Sigmoid colon (tissue), 7 donors: ENCODE measurements around the gene ATG10. TPM values are rescaled to one million over a fixed set of nuclear protein-coding genes. Genes with fewer than 3 reads are reported as not detected.

Experiments used
- DNase-seq: peaks from one replicate; pipeline ENCODE4 v3.0.0-alpha.2; 2019
- H3K27ac ChIP-seq, 4 donors: fragments of 200-600 bp; sonication (generic); one replicate each; pipeline ENCODE4 v1.5.1; 2016 to 2019; ENCODE audit warnings: mild to moderate bottlenecking in 1 of 4
- H3K27me3 ChIP-seq, 3 donors: fragments of 200-600 bp; sonication (generic); one replicate each; pipeline ENCODE4 v1.5.1; 2019; ENCODE audit warnings: mild to moderate bottlenecking in 1 of 3
- H3K36me3 ChIP-seq, 4 donors: fragments of 200-600 bp; sonication (generic); one replicate each; pipeline ENCODE4 v1.5.1; 2016 to 2019
- H3K4me1 ChIP-seq, 4 donors: fragments of 200-600 bp; sonication (generic); one replicate each; pipeline ENCODE4 v1.5.1; 2017 to 2019
- H3K4me3 ChIP-seq, 4 donors: fragments of 200-600 bp; sonication (generic); one replicate each; pipeline ENCODE4 v1.5.1; 2017 to 2019; ENCODE audit warnings: mild to moderate bottlenecking in 2 of 4, moderate library complexity in 1 of 4
- H3K9me3 ChIP-seq, 4 donors: fragments of 200-600 bp in 3 of 4; sonication (generic) in 3 of 4; one replicate each; pipeline versions ENCODE4 v1.5.1 to v1.6.1; 2013 to 2019
- CTCF ChIP-seq, 4 experiments: fragments of 450-650 bp in 3 of 4; fragments of 200-600 bp in 1 of 4; IDR thresholded peaks; one replicate each; pipeline ENCODE4 v1.5.1; 2016 to 2019; ENCODE audit warnings: antibody characterized with exemption in 4 of 4, mild to moderate bottlenecking in 3 of 4, moderate library complexity in 2 of 4
- EP300 ChIP-seq, 4 donors: sonication (generic); formaldehyde crosslinking; IDR thresholded peaks; one replicate each; pipeline ENCODE4 v1.6.1; 2017; ENCODE audit warnings: antibody characterized with exemption in 4 of 4
- POLR2A ChIP-seq, 2 donors: fragments of 450-650 bp; IDR thresholded peaks; one replicate each; pipeline ENCODE4 v1.6.1; 2016; ENCODE audit warnings: antibody characterized with exemption in 2 of 2, mild to moderate bottlenecking in 2 of 2, moderate library complexity in 2 of 2
- POLR2AphosphoS5 ChIP-seq, 4 donors: sonication (generic); formaldehyde crosslinking; IDR thresholded peaks; one replicate each; pipeline ENCODE4 v1.6.1; 2017; ENCODE audit warnings: antibody characterized with exemption in 4 of 4
- WGBS, 2 donors: extraction: QIAGEN DNeasy Blood & Tissue Kit; methylation state at CpG; one replicate each; pipeline ENCODE4 v1.1.7; 2013; 5-methylcytosine and 5-hydroxymethylcytosine counted together
- intact Hi-C: fragments of 100-400 bp; cut with DNase I; formaldehyde crosslinking; loops from one replicate; pipeline ENCODE4 v1.15.1; 2023
- polyA plus RNA-seq, 3 donors: library from polyadenylated mRNA; stranded (reverse); fragments of 200-250 nt; gene quantifications; one replicate each; pipeline ENCODE4 v1.2.3, GENCODE V29; 2013
- small RNA-seq, 3 donors: library from RNA; depleted of rRNA; stranded (forward); fragments of <200 nt; gene quantifications; one replicate each; pipeline ENCODE3, GENCODE V24; 2016
- total RNA-seq, 4 donors: library from RNA; depleted of rRNA; stranded (reverse); fragments of >200 nt; gene quantifications; one replicate each; pipeline ENCODE4 v1.1.0, GENCODE V29; 2016
- donor health status: healthy with polysubstance abuse.
- donor health status: Bipolar disorder and iron deficiency.
- donor health status: healthy.

Gene ATG10
- total and polyA plus RNA-seq, 7 donors = 4.2 to 13.2 (median 8.4) TPM

- DNase-seq = no peak
- Histone ChIP-seq H3K9me3 (no peaks in the 10 kb centered on the region), H3K4me1 (no peaks in the 10 kb centered on the region), H3K4me3 (no peak overlapping the region), H3K27ac (no peak overlapping the region), H3K36me3 (no peaks in the 10 kb centered on the region), H3K27me3 (no peaks in the 10 kb centered on the region)
- WGBS, 2 donors = 81 to 85% methylated on average over 2 of the region's 2 CpGs
- intact Hi-C loops = no loop called here
- TF ChIP-seq POLR2AphosphoS5 (IDR thresholded peaks at IDR 0.05) (no peak), EP300 (IDR thresholded peaks at IDR 0.05) (no peak), CTCF (IDR thresholded peaks at IDR 0.05) (no peak), POLR2A (IDR thresholded peaks at IDR 0.05) (no peak)
These were observed 324.2 kb downstream of the ATG10 start for GRCh38 chr5:82295959-82296531.

GRCh38 chr5:82296929-82297328 lies 325.1 kb downstream of the ATG10 start:
- H3K4me3 ChIP-seq = no peak overlapping the region
- no peaks in the 10 kb centered on the region for H3K27me3 ChIP-seq
- no peaks in the 10 kb centered on the region for H3K4me1 ChIP-seq
- TF ChIP-seq POLR2AphosphoS5 (IDR thresholded peaks at IDR 0.05) = no peak
- TF ChIP-seq POLR2A (IDR thresholded peaks at IDR 0.05) = no peak
- intact Hi-C loops = no loop called here
- 92 to 93% methylated on average over 4 of the region's 4 CpGs for WGBS, 2 donors
- H3K36me3 ChIP-seq = no peaks in the 10 kb centered on the region
- no peaks in the 10 kb centered on the region for H3K9me3 ChIP-seq
- no peak for DNase-seq
- no peak overlapping the region for H3K27ac ChIP-seq

- no peak for TF ChIP-seq POLR2A (IDR thresholded peaks at IDR 0.05)
- TF ChIP-seq POLR2AphosphoS5 (IDR thresholded peaks at IDR 0.05) = no peak
- no peak for TF ChIP-seq CTCF (IDR thresholded peaks at IDR 0.05)
- TF ChIP-seq EP300 (IDR thresholded peaks at IDR 0.05) = no peak
- WGBS, 2 donors = 74 to 75% methylated on average over 3 of the region's 3 CpGs
- DNase-seq = no peak
- H3K4me1 ChIP-seq = no peaks in the 10 kb centered on the region
- H3K36me3 ChIP-seq = no peaks in the 10 kb centered on the region
- no peak overlapping the region for H3K4me3 ChIP-seq
- H3K9me3 ChIP-seq = no peaks in the 10 kb centered on the region
- intact Hi-C loops = no loop called here
- no peak overlapping the region for H3K27ac ChIP-seq
- H3K27me3 ChIP-seq = no peaks in the 10 kb centered on the region
These were observed 325.9 kb downstream of the ATG10 start for GRCh38 chr5:82297711-82298110.

GRCh38 chr5:82298668-82299067 lies 326.8 kb downstream of the ATG10 start:
- no peak overlapping the region for H3K4me3 ChIP-seq
- H3K9me3 ChIP-seq = no peaks in the 10 kb centered on the region
- TF ChIP-seq CTCF (IDR thresholded peaks at IDR 0.05) = no peak
- TF ChIP-seq POLR2A (IDR thresholded peaks at IDR 0.05) = no peak
- TF ChIP-seq POLR2AphosphoS5 (IDR thresholded peaks at IDR 0.05) = no peak
- TF ChIP-seq EP300 (IDR thresholded peaks at IDR 0.05) = no peak
- no peak overlapping the region for H3K27ac ChIP-seq
- no peak for DNase-seq
- H3K27me3 ChIP-seq = no peaks in the 10 kb centered on the region
- intact Hi-C loops = no loop called here
- no peaks in the 10 kb centered on the region for H3K36me3 ChIP-seq
- no peaks in the 10 kb centered on the region for H3K4me1 ChIP-seq
- 46 to 56% methylated on average over 2 of the region's 2 CpGs for WGBS, 2 donors

- no peak for DNase-seq
- Histone ChIP-seq H3K9me3 (no peaks in the 10 kb centered on the region), H3K36me3 (peaks cover 0 to 11% (median 0%) of the 10 kb centered on the region in 4 donors), H3K27me3 (no peaks in the 10 kb centered on the region), H3K4me1 (no peaks in the 10 kb centered on the region), H3K27ac (no peak overlapping the region), H3K4me3 (no peak overlapping the region)
- WGBS, 2 donors = 97 to 99% methylated on average over 3 of the region's 3 CpGs
- TF ChIP-seq EP300 (IDR thresholded peaks at IDR 0.05) (no peak), POLR2A (IDR thresholded peaks at IDR 0.05) (no peak), POLR2AphosphoS5 (IDR thresholded peaks at IDR 0.05) (no peak)
- intact Hi-C loops = no loop called here
These were observed 329.4 kb downstream of the ATG10 start for GRCh38 chr5:82301190-82301589.

Small RNAs within 50 kb of the gene (small RNA-seq; reads per million reads assigned to genes)
- 0 reads per million in 3 donors for gene AC010598.1
- 0 reads per million in 3 donors for gene RN7SL378P

Other genes starting within 250 kb of the ATG10 start
- 10 to 100 TPM; 68.7 to 89.2 (median 84.6) TPM for gene SSBP2, start 220.9 kb upstream of the ATG10 start, total RNA-seq
- 10 to 100 TPM in 2 of 3 donors, 1 to 10 TPM in 1; 9.9 to 19.2 (median 14.1) TPM for gene SSBP2, start 220.9 kb upstream of the ATG10 start, polyA plus RNA-seq